Tibial nerve (tissue), 4 donors: ENCODE data around the gene TMOD3.

Source experiments
- EP300 ChIP-seq, 2 donors: sonication (generic); formaldehyde crosslinking; IDR thresholded peaks; one replicate each; pipeline ENCODE4 v1.6.1; 2017; ENCODE audit warnings: antibody characterized with exemption in 2 of 2, mild to moderate bottlenecking in 1 of 2
- TF ChIP-seq, protein P1 (sequence below), 5 experiments: fragments of 200-600 bp in 3 of 5; fragments of 450-650 bp in 2 of 5; sonication (generic) in 3 of 5; IDR thresholded peaks; one replicate each; pipeline ENCODE4 v1.5.1; 2016 to 2019; ENCODE audit warnings: antibody characterized with exemption in 5 of 5, mild to moderate bottlenecking in 3 of 5, moderate library complexity in 2 of 5

DNA sequence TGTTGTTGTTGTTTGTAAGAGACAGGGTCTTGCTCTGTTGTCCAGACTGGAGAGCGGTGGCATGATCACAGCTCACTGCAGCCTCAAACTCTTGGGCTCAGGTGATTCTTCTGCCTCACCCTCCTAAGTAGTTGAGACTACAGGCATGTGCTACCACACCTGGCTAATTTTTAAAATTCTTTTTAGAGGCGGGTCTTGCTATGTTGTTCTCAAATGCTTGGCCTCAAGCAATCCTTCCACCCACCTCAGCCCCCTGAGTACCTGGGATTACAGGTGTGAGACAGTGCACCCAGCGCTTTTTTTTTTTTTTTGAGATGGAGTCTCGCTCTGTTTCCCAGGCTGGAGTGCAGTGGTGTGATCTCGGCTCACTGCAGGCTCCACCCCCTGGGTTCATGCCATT is 46.7 kb downstream of the TMOD3 start:
- TF ChIP-seq, protein P1, sequence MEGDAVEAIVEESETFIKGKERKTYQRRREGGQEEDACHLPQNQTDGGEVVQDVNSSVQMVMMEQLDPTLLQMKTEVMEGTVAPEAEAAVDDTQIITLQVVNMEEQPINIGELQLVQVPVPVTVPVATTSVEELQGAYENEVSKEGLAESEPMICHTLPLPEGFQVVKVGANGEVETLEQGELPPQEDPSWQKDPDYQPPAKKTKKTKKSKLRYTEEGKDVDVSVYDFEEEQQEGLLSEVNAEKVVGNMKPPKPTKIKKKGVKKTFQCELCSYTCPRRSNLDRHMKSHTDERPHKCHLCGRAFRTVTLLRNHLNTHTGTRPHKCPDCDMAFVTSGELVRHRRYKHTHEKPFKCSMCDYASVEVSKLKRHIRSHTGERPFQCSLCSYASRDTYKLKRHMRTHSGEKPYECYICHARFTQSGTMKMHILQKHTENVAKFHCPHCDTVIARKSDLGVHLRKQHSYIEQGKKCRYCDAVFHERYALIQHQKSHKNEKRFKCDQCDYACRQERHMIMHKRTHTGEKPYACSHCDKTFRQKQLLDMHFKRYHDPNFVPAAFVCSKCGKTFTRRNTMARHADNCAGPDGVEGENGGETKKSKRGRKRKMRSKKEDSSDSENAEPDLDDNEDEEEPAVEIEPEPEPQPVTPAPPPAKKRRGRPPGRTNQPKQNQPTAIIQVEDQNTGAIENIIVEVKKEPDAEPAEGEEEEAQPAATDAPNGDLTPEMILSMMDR (IDR thresholded peaks at IDR 0.05) = no peak
- TF ChIP-seq EP300 (IDR thresholded peaks at IDR 0.05) = no peak
